Colonic mucosa (tissue), 4 donors: Measurements from ENCODE around the gene DNMT1. TPM values are rescaled to one million over a fixed set of nuclear protein-coding genes. Genes with fewer than 3 reads are reported as not detected.

Experiments
- DNase-seq: peaks from one replicate; pipeline ENCODE4 v3.0.0-alpha.2; 2020
- H3K27ac ChIP-seq: fragments of 200-600 bp; one replicate; pipeline ENCODE4 v1.8.0; 2021
- H3K27me3 ChIP-seq: fragments of 200-600 bp; one replicate; pipeline ENCODE4 v1.8.0; 2021
- H3K36me3 ChIP-seq: fragments of 200-600 bp; one replicate; pipeline ENCODE4 v1.8.0; 2021
- H3K4me1 ChIP-seq: fragments of 200-600 bp; one replicate; pipeline ENCODE4 v1.8.0; 2021; ENCODE audit warnings: mild to moderate bottlenecking
- H3K4me3 ChIP-seq: fragments of 200-600 bp; one replicate; pipeline ENCODE4 v1.8.0; 2021
- H3K9ac ChIP-seq, 2 donors: one replicate each; pipeline ENCODE4 v1.7.0; 2013; ENCODE audit warnings: control low read depth in 2 of 2, low read depth in 2 of 2, low read length in 2 of 2
- H3K9me3 ChIP-seq: fragments of 200-600 bp; one replicate; pipeline ENCODE4 v1.8.0; 2021
- intact Hi-C: fragments of 100-400 bp; cut with DNase I; formaldehyde crosslinking; loops from one replicate; pipeline ENCODE4 v1.14.1; 2022
- total RNA-seq, 2 donors: library from RNA; stranded (reverse); fragmentation: NEBNext Ultra II Directional in 1 of 2; extraction: Animal tissue kit (Norgen Biotek cat#: 25700) in 1 of 2; gene quantifications; one replicate each; pipeline ENCODE4 v1.2.1, GENCODE V29; 2021
- TF ChIP-seq, protein P1 (sequence below): fragments of 200-600 bp; IDR thresholded peaks from one replicate; pipeline ENCODE4 v1.8.0; 2022; ENCODE audit warnings: antibody characterized with exemption, mild to moderate bottlenecking
- donor health status: healthy.
- donor health status: DM: no; HTN: no; CAD: no.
- donor health status: DM: no; HTN: no; CAD: no.

Gene DNMT1
- total RNA-seq, 2 donors from 2014 or later: 36.3 to 139 TPM

DNA sequence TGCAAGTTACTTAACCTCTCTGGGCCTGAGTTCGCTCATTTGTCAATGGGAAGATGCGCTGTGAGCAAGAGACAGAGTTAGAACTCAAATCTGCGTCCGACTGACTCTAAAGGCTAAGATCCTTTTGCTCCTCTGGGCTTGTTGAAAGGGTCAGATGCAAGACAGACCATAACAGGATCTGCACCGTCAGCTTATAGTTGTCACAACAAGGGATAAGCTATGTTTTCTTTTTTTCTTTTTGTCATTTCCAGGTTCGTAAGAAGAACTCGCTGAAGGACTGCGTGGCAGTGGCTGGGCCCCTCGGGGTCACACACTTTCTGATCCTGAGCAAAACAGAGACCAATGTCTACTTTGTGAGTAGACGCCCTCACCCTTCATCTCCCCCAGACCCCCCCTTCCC, 87.5 kb downstream of the DNMT1 start:
- no peaks in the 10 kb centered on the region for H3K27me3 ChIP-seq
- peak overlapping the region; percentile 66 to 84 for H3K9ac ChIP-seq
- no peaks in the 10 kb centered on the region for H3K9me3 ChIP-seq
- H3K27ac ChIP-seq: no peak overlapping the region
- intact Hi-C loops: no loop called here
- peaks cover 26% of the 10 kb centered on the region for H3K36me3 ChIP-seq
- DNase-seq: no peak
- peaks cover 5% of the 10 kb centered on the region for H3K4me1 ChIP-seq
- TF ChIP-seq, protein P1, sequence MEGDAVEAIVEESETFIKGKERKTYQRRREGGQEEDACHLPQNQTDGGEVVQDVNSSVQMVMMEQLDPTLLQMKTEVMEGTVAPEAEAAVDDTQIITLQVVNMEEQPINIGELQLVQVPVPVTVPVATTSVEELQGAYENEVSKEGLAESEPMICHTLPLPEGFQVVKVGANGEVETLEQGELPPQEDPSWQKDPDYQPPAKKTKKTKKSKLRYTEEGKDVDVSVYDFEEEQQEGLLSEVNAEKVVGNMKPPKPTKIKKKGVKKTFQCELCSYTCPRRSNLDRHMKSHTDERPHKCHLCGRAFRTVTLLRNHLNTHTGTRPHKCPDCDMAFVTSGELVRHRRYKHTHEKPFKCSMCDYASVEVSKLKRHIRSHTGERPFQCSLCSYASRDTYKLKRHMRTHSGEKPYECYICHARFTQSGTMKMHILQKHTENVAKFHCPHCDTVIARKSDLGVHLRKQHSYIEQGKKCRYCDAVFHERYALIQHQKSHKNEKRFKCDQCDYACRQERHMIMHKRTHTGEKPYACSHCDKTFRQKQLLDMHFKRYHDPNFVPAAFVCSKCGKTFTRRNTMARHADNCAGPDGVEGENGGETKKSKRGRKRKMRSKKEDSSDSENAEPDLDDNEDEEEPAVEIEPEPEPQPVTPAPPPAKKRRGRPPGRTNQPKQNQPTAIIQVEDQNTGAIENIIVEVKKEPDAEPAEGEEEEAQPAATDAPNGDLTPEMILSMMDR: no peak
- H3K4me3 ChIP-seq: peak overlapping the region; percentile 82

DNA sequence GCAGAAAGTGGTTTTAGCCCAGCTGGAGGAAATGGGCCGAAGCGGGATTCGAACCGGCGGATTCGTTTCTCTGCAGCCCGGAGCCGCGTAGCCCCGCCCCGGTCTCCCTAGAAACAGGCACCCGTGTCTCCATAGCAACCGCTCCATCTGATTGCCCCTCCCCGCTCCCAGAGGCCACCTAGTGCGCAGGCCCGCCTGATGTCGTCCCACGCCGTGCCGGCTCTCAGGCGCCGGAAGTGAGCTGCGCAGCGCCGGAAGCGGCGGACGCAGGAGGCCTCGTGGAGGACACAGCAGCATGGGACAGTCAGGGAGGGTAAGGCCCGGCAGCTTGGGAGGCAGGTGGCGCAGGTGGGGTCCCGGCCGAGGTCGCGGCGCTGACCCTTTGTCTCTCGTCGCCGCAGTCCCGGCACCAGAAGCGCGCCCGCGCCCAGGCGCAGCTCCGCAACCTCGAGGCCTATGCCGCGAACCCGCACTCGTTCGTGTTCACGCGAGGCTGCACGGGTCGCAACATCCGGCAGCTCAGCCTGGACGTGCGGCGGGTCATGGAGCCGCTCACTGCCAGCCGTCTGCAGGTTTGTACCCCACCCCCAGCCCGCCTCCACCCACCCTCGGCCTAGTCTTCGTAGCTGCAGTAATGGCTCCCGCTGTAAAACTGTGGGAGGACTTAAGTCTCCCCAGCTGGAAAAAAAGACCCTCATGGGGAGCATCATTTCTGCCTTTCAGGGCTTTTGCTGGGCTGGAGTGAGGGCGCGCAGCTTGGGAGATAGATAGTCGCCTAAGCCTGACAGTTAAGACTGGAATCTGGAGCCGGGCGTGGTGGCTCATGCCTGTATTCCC, 88.4 kb downstream of the DNMT1 start, which contains the start of gene PPAN:
Gene PPAN (plus strand): TSS at position 263 of the 837 bp plus-strand sequence. CDS start 33 bp downstream, at position 296.
- DNase-seq: peak; percentile 98
- Histone ChIP-seq H3K4me1 (peaks cover 5% of the 10 kb centered on the region), H3K9ac (peak within 1 kb of the TSS; percentile 66 to 84), H3K27me3 (no peaks in the 10 kb centered on the region), H3K36me3 (peaks cover 24% of the 10 kb centered on the region), H3K4me3 (peak within 1 kb of the TSS; percentile 82), H3K27ac (peak within 1 kb of the TSS; percentile 55), H3K9me3 (no peaks in the 10 kb centered on the region)
- TF ChIP-seq, protein P1: no peak
- intact Hi-C loops: no loop called here

DNA sequence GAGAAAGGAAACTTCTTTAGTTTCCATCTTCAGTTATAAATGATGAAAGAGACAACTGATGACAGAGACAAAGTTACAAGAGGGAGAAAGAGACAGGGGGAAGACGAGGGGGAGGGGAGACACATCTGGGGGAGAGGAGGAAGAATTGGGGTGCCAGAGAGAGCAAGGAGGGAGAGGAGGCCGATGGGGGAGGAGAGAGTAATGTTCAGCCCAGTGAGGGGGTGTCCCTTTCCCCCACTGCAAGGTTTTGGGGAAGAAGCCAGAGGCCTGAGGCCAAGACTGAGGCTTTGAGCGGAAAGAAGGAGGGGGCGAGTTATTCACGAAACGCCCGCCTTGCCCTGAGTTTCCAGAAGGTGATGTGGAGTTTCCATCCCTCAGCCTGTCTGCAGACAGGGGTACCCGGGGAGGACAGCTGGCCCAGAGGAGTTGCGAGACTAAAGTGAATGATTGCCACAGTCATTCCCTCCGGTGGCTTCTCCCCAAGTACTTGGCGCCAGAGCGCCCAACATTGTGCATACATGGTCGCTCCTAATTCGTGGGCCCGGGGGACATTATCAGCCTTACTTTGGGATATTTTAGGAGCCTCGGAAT, 89.1 kb downstream of the DNMT1 start:
- no peaks in the 10 kb centered on the region for H3K9me3 ChIP-seq
- H3K4me3 ChIP-seq: no peak overlapping the region
- H3K27me3 ChIP-seq: no peaks in the 10 kb centered on the region
- H3K36me3 ChIP-seq: peaks cover 17% of the 10 kb centered on the region
- peaks cover 5% of the 10 kb centered on the region for H3K4me1 ChIP-seq
- peak overlapping the region; percentile 55 for H3K27ac ChIP-seq
- TF ChIP-seq, protein P1: no peak
- DNase-seq: peak; percentile 20
- H3K9ac ChIP-seq: peak overlapping the region; percentile 1 to 51
- intact Hi-C loops: no loop called here

DNA sequence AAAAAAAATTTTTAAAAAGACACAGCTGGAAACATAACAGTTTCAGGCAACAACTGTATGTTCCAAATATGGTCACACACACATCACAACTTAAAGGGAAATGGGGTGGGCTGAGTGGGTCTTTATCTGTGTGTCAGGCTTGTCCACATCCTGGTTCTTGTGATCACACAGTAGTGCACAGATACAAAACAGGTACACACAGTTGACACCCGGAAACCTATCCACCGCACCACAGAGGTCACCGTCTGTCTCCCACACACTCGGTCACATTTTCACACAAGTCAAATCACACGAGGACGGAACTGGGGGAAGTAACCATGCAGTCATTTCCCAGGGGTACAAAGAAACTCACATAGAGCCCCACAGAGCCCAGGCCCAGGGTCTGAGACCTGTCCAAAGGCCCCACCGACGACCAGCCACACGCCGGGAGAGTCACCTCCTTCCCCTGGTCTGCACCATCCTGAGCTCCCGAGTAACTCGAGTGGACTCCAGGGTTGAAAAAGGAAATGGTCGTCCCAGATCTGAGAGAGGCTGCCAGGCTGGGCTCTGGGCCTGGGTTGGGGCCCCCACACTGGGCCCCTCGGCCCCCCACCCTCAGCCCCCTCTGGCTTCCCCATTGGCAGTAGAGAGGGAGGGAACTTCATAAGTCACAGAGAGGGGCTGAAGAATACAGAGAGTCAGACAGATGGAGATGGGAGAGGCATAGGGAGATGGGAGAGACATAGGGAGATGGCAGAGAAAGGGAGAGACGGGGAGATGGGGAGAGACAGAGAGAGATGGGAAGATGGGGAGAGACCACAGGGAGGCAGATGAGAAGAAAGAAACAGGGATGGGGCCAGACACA, 89.9 kb downstream of the DNMT1 start:
- Histone ChIP-seq H3K36me3 (peaks cover 12% of the 10 kb centered on the region), H3K4me3 (no peak overlapping the region), H3K9ac (peak overlapping the region in 1 of 2 donors; percentile 55), H3K27ac (peak overlapping the region; percentile 55), H3K9me3 (no peaks in the 10 kb centered on the region), H3K27me3 (no peaks in the 10 kb centered on the region), H3K4me1 (peaks cover 5% of the 10 kb centered on the region)
- TF ChIP-seq, protein P1: no peak
- peak; percentile 34 for DNase-seq
- intact Hi-C loops: no loop called here

DNA sequence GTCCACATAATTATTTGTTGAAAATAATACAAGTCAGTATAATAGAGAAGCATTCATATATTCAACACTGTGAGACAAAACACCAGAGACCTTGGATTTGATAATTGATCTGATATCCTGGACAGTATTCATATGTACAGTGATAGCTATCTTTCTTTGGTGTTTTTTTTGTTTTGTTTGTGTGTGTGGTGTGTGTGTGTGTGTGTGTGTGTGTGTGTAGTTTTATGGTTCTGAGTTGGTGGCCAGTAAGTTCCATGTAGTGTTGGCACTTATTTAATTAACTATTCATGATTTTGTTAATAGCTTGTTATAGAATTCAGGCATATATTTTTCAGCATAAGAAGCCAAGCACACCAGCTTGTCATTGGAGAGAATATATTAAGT, 90.6 kb downstream of the DNMT1 start:
- peaks cover 6% of the 10 kb centered on the region for H3K36me3 ChIP-seq
- TF ChIP-seq, protein P1: no peak
- H3K27ac ChIP-seq: no peak overlapping the region
- H3K9ac ChIP-seq: no peak overlapping the region
- peaks cover 5% of the 10 kb centered on the region for H3K4me1 ChIP-seq
- intact Hi-C loops: no loop called here
- no peaks in the 10 kb centered on the region for H3K27me3 ChIP-seq
- DNase-seq: no peak
- H3K4me3 ChIP-seq: no peak overlapping the region
- H3K9me3 ChIP-seq: no peaks in the 10 kb centered on the region
